ENCODE measurements around the gene HSFX1. TPM values are rescaled to one million over a fixed set of nuclear protein-coding genes. Genes with fewer than 3 reads are reported as not detected.

The HSFX1 gene
- total RNA-seq, 2 donors from 2014 or later: 0.54 to 2.0 TPM

DNA sequence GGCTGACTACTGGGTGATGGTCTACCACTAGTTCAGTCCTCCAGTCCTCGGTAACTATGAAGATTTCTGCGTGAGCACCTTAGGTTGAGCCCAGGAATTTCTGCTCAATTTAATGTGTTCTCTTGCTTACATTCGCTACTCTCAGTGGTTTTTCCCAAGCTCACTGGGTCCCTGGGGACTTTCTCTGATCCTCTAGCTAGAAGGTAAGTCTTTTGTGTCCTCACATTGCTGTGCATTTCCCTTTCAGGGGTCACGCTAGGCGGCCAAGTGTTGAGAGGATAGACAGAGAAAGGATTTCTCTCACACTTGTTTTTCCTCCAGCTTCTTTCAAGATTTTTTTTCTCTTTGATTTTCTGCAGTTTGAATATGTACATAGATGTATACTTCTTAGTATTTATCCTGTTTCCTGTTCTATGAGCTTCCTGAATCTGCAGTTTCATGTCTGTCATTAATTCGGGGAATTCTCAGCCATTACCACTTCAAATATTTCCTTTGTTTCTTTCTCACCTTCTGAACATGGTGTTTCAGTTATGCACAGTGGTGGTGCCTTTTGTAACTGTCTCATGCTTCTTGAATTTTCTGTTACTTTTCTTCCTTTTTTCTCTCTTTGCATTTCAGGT lies 25.3 kb downstream of the HSFX1 start:
- Histone ChIP-seq H3K27me3 (replicated peaks; ENCODE audit: insufficient read depth) (no peaks in the 10 kb centered on the region), H3K27ac (no peak overlapping the region), H3K36me3 (no peaks in the 10 kb centered on the region), H3K4me1 (ENCODE audit: control insufficient read depth in 1 of 2, low read depth in 2 of 2) (no peaks in the 10 kb centered on the region), H3K9me3 (no peaks in the 10 kb centered on the region), H3K4me3 (no peak overlapping the region)
- TF ChIP-seq, protein P1, sequence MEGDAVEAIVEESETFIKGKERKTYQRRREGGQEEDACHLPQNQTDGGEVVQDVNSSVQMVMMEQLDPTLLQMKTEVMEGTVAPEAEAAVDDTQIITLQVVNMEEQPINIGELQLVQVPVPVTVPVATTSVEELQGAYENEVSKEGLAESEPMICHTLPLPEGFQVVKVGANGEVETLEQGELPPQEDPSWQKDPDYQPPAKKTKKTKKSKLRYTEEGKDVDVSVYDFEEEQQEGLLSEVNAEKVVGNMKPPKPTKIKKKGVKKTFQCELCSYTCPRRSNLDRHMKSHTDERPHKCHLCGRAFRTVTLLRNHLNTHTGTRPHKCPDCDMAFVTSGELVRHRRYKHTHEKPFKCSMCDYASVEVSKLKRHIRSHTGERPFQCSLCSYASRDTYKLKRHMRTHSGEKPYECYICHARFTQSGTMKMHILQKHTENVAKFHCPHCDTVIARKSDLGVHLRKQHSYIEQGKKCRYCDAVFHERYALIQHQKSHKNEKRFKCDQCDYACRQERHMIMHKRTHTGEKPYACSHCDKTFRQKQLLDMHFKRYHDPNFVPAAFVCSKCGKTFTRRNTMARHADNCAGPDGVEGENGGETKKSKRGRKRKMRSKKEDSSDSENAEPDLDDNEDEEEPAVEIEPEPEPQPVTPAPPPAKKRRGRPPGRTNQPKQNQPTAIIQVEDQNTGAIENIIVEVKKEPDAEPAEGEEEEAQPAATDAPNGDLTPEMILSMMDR (IDR thresholded peaks at IDR 0.05): no peak
- DNase-seq (ENCODE audit: low spot score): no peak
- no peak for ATAC-seq (ENCODE audit: insufficient number of reproducible peaks, low FRiP score, low read depth)

DNA sequence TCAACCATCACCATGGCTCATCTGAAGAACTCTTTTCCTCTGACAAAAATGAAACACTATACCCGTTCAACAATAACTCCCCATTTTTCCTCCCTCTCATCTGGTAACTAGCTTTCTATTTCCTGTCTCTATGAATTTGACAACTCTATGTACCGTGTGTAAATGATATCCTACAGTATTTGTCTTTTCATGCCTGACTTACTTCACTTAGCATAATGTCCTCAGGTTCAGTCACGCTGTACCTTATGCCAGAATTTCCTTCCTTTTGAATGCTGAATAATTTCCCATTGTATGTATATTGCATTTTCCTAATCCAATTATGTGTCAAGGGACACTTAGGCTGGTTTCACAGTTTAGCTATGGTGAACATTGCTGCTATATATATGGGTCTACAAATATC lies 26.1 kb downstream of the HSFX1 start:
- Histone ChIP-seq H3K4me3 (no peak overlapping the region), H3K9me3 (no peaks in the 10 kb centered on the region), H3K27me3 (replicated peaks; ENCODE audit: insufficient read depth) (no peaks in the 10 kb centered on the region), H3K27ac (no peak overlapping the region), H3K36me3 (no peaks in the 10 kb centered on the region), H3K4me1 (ENCODE audit: control insufficient read depth in 1 of 2, low read depth in 2 of 2) (no peaks in the 10 kb centered on the region)
- ATAC-seq (ENCODE audit: insufficient number of reproducible peaks, low FRiP score, low read depth) (no peak), DNase-seq (ENCODE audit: low spot score) (no peak)
- TF ChIP-seq, protein P1 (IDR thresholded peaks at IDR 0.05): no peak

DNA sequence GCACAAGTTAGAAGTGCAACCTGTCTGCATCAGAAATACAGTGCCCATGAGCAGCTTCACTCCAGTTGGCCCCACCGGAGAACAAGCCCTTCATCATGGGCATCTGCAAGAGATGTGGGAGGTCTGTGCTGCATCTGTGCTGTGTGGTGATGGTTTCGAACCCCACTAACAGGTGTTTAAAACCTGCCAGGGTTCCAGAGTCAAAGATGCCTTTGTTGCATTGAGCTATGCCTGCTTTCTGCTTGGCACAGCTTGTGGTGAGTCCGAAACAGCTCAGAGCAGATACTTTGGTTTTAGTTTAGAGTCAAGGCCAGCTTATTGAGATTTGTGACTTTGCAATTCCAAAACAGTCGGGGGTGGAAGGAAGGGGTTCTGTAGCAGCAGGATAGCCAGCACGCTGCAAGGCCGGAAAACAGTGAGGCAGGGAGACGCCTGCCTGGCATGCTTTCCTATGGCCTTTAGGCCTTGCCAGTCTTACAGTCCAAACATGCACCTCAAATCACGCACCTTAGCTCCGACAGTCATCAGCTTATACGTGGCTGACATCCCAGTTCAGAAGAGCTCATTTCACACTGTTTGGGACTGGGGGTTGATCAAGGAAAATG lies 29.7 kb downstream of the HSFX1 start:
- Histone ChIP-seq H3K27me3 (replicated peaks; ENCODE audit: insufficient read depth) (no peaks in the 10 kb centered on the region), H3K36me3 (no peaks in the 10 kb centered on the region), H3K9me3 (no peaks in the 10 kb centered on the region), H3K4me1 (ENCODE audit: control insufficient read depth in 1 of 2, low read depth in 2 of 2) (no peaks in the 10 kb centered on the region), H3K4me3 (no peak overlapping the region), H3K27ac (no peak overlapping the region)
- TF ChIP-seq, protein P1 (IDR thresholded peaks at IDR 0.05): no peak
- ATAC-seq (ENCODE audit: insufficient number of reproducible peaks, low FRiP score, low read depth): no peak
- DNase-seq (ENCODE audit: low spot score): no peak

DNA sequence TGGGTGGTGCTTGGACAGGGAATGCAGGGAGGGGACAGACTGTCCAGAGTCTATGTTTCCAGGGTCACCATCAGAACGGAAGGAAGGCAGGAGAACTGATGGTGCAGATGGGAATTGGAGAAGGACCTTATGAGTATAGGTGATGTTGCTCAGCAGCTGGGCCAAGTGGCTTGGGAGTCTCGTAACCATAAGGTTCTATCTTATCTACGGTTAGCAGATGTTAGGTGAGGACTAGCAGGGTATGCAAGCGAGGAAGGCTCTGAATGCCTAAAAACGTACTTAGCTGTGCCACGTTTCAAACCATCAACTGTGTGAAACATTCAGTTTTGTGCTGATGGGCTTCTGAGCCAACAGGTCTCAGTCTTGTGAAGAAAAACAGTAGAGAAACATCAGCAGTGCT lies 30.2 kb downstream of the HSFX1 start:
- H3K27ac ChIP-seq: no peak overlapping the region
- DNase-seq (ENCODE audit: low spot score): no peak
- no peak for ATAC-seq (ENCODE audit: insufficient number of reproducible peaks, low FRiP score, low read depth)
- no peaks in the 10 kb centered on the region for H3K4me1 ChIP-seq (ENCODE audit: control insufficient read depth in 1 of 2, low read depth in 2 of 2)
- H3K9me3 ChIP-seq: no peaks in the 10 kb centered on the region
- H3K4me3 ChIP-seq: no peak overlapping the region
- H3K27me3 ChIP-seq (replicated peaks; ENCODE audit: insufficient read depth): no peaks in the 10 kb centered on the region
- H3K36me3 ChIP-seq: no peaks in the 10 kb centered on the region
- TF ChIP-seq, protein P1 (IDR thresholded peaks at IDR 0.05): no peak

DNA sequence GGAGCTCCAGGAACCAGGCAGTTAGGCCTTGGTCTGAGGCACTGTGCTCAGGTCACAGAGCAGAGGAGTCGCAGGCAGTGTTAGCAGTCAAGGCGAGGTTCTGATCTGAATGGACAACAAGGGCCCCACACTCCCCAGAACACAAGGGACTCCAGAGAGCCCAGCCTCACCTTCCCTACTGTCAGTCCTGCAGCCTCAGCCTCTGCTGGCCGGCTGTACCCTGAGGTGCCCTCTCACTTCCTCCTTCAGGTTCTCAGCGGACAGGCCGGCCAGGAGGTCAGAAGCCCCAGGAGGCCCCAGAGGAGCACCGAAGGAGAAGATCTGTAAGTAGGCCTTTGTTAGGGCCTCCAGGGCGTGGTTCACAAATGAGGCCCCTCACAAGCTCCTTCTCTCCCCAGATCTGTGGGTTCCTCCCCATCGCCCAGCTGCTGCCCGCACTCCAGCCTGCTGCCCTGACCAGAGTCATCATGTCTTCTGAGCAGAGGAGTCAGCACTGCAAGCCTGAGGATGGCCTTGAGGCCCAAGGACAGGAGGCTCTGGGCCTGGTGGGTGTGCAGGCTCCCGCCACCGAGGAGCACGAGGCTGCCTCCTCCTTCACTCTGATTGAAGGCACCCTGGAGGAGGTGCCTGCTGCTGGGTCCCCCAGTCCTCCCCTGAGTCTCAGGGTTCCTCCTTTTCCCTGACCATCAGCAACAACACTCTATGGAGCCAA lies 34.0 kb downstream of the HSFX1 start:
- no peaks in the 10 kb centered on the region for H3K36me3 ChIP-seq
- H3K27me3 ChIP-seq (replicated peaks; ENCODE audit: insufficient read depth): no peaks in the 10 kb centered on the region
- H3K9me3 ChIP-seq: no peaks in the 10 kb centered on the region
- TF ChIP-seq, protein P1 (IDR thresholded peaks at IDR 0.05): no peak
- no peak overlapping the region for H3K4me3 ChIP-seq
- ATAC-seq (ENCODE audit: insufficient number of reproducible peaks, low FRiP score, low read depth) (no peak), DNase-seq (ENCODE audit: low spot score) (no peak)
- no peaks in the 10 kb centered on the region for H3K4me1 ChIP-seq (ENCODE audit: control insufficient read depth in 1 of 2, low read depth in 2 of 2)
- H3K27ac ChIP-seq: no peak overlapping the region
